SK-N-MC (cell line): Measurements from ENCODE around the gene MSH3.
A peak's percentile ranks its signal among the peaks of the same experiment; 100 is the strongest.
"Not testable (repeated sequence)": the region's sequence is repeated elsewhere in the genome, so short reads cannot be mapped to it uniquely, and the experiment has no call there.

ENCODE experiments used
- DNase-seq: peaks from one replicate; pipeline ENCODE4 v3.0.0-alpha.2; 2011; ENCODE audit warnings: low read depth, low spot score
- H3K27ac ChIP-seq: fragments of 200-600 bp; sonication (generic); 2 replicates; pipeline ENCODE4 v1.5.1; 2016; ENCODE audit warnings: mixed run types
- H3K36me3 ChIP-seq: fragments of 200-600 bp; sonication (generic); 2 replicates; pipeline ENCODE4 v1.6.1; 2017; ENCODE audit warnings: antibody characterized with exemption, low read length, mixed read lengths; ENCODE audit not compliant: insufficient read depth
- H3K4me3 ChIP-seq: fragments of 200-600 bp; sonication (generic); 2 replicates; pipeline ENCODE4 v1.5.1; 2016
- H3K9ac ChIP-seq: fragments of 200-600 bp; sonication (generic); 2 replicates; pipeline ENCODE4 v1.8.0; 2017; ENCODE audit warnings: mixed run types, mixed read lengths; ENCODE audit not compliant: insufficient read length
- H3K9me3 ChIP-seq: fragments of 200-600 bp; sonication (generic); 2 replicates; pipeline ENCODE4 v1.6.1; 2017; ENCODE audit warnings: low read depth, mild to moderate bottlenecking, antibody characterized with exemption, low read length, moderate library complexity, mixed read lengths
- EZH2 ChIP-seq: fragments of 200-600 bp; sonication (generic); IDR thresholded peaks from one replicate; pipeline ENCODE4 v1.6.1; 2017; ENCODE audit warnings: antibody characterized with exemption
- FOXP2 ChIP-seq: optimal IDR thresholded peaks from 2 replicates; pipeline ENCODE3; 2011; ENCODE audit warnings: mild to moderate bottlenecking, moderate library complexity; ENCODE audit not compliant: insufficient read depth; ENCODE audit errors: extremely low read length, control extremely low read depth
- POLR2AphosphoS5 ChIP-seq: IDR thresholded peaks from 2 replicates; pipeline ENCODE4 v1.6.1; 2012; ENCODE audit warnings: mild to moderate bottlenecking, low read depth, low read length, borderline replicate concordance

The MSH3 gene

GRCh38 chr5:80644900-80645299 is 9.6 kb upstream of the MSH3 start:
- TF ChIP-seq EZH2: no peak
- no peak for TF ChIP-seq POLR2AphosphoS5
- TF ChIP-seq FOXP2: no peak
- no peak overlapping the region for H3K27ac ChIP-seq
- H3K9ac ChIP-seq: no peak overlapping the region
- no peak overlapping the region for H3K4me3 ChIP-seq
- peaks cover 67% of the 10 kb centered on the region for H3K36me3 ChIP-seq
- DNase-seq: no peak
- H3K9me3 ChIP-seq: no peaks in the 10 kb centered on the region; the same call in 1 of the 2 replicates

GRCh38 chr5:80646926-80647325 is 7.5 kb upstream of the MSH3 start:
- DNase-seq: peak; percentile 91
- Histone ChIP-seq H3K9me3 (no peaks in the 10 kb centered on the region; the same call in 1 of the 2 replicates), H3K4me3 (peak overlapping the region; percentile 52), H3K36me3 (peaks cover 48% of the 10 kb centered on the region), H3K27ac (peak overlapping the region; percentile 85), H3K9ac (no peak overlapping the region)
- TF ChIP-seq EZH2: no peak
- TF ChIP-seq FOXP2: peak; percentile 16
- TF ChIP-seq POLR2AphosphoS5: peak; percentile 50; the same call in 1 of the 2 replicates

- Histone ChIP-seq H3K36me3 (peaks cover 33% of the 10 kb centered on the region), H3K9ac (peak overlapping the region; percentile 96), H3K27ac (no peak overlapping the region), H3K9me3 (no peaks in the 10 kb centered on the region), H3K4me3 (peak overlapping the region; percentile 99)
- no peak for TF ChIP-seq FOXP2
- TF ChIP-seq POLR2AphosphoS5: no peak
- no peak for TF ChIP-seq EZH2
- DNase-seq: no peak
Observed at GRCh38 chr5:80653502-80653901, 950 bp upstream of the MSH3 start.

GRCh38 chr5:80654054-80654390 is 430 bp upstream of the MSH3 start:
- Histone ChIP-seq H3K36me3 (peaks cover 39% of the 10 kb centered on the region), H3K27ac (0 out of 2 replicates have a peak overlapping the region, but pooled peaks have one; percentile 2), H3K4me3 (peak overlapping the region; percentile 99), H3K9me3 (no peaks in the 10 kb centered on the region), H3K9ac (peak overlapping the region; percentile 96)
- DNase-seq: no peak
- TF ChIP-seq EZH2 (no peak), FOXP2 (no peak), POLR2AphosphoS5 (no peak)

GRCh38 chr5:80655231-80655774 is 851 bp downstream of the MSH3 start:
- Histone ChIP-seq H3K36me3 (peaks cover 51% of the 10 kb centered on the region), H3K9ac (peak overlapping the region; percentile 78), H3K4me3 (peak overlapping the region; percentile 99), H3K9me3 (no peaks in the 10 kb centered on the region), H3K27ac (no peak overlapping the region)
- no peak for DNase-seq
- no peak for TF ChIP-seq EZH2
- no peak for TF ChIP-seq POLR2AphosphoS5
- TF ChIP-seq FOXP2: no peak

GRCh38 chr5:80656425-80656824 is 2.0 kb downstream of the MSH3 start:
- TF ChIP-seq EZH2: no peak
- TF ChIP-seq POLR2AphosphoS5: no peak
- no peak for TF ChIP-seq FOXP2
- H3K9me3 ChIP-seq: no peaks in the 10 kb centered on the region
- peak overlapping the region; percentile 78 for H3K9ac ChIP-seq
- no peak for DNase-seq
- H3K27ac ChIP-seq: no peak overlapping the region
- no peak overlapping the region for H3K4me3 ChIP-seq
- peaks cover 63% of the 10 kb centered on the region for H3K36me3 ChIP-seq

- peaks cover 70% of the 10 kb centered on the region for H3K36me3 ChIP-seq
Observed at GRCh38 chr5:80659106-80659505, 4.7 kb downstream of the MSH3 start.

GRCh38 chr5:80660661-80661060 is 6.2 kb downstream of the MSH3 start:
- not testable (repeated sequence) for H3K4me3 ChIP-seq, H3K9ac ChIP-seq, DNase-seq, H3K9me3 ChIP-seq, H3K27ac ChIP-seq
- peaks cover 79% of the 10 kb centered on the region for H3K36me3 ChIP-seq

More at GRCh38 chr5:80659106-80659505, 4.7 kb downstream of the MSH3 start:
- no peak overlapping the region for H3K4me3 ChIP-seq
- H3K27ac ChIP-seq: no peak overlapping the region
- TF ChIP-seq EZH2 (no peak), FOXP2 (no peak), POLR2AphosphoS5 (no peak)
- DNase-seq: no peak
- no peak overlapping the region for H3K9ac ChIP-seq
- H3K9me3 ChIP-seq: no peaks in the 10 kb centered on the region

- Histone ChIP-seq H3K4me3 (no peak overlapping the region), H3K9me3 (no peaks in the 10 kb centered on the region), H3K9ac (no peak overlapping the region), H3K27ac (no peak overlapping the region), H3K36me3 (peaks cover 83% of the 10 kb centered on the region)
- TF ChIP-seq FOXP2: no peak
- no peak for TF ChIP-seq EZH2
- TF ChIP-seq POLR2AphosphoS5: no peak
- DNase-seq: no peak
Observed at GRCh38 chr5:80662108-80662507, 7.7 kb downstream of the MSH3 start.
